AG09319 (cell line): ENCODE data around the gene SPINK4.

Source experiments
- DNase-seq: peaks from one replicate; pipeline ENCODE4 v3.0.0-alpha.2; 2010; ENCODE audit warnings: low read depth; ENCODE audit errors: extremely low read depth
- CTCF ChIP-seq: IDR thresholded peaks from 2 replicates; pipeline ENCODE4 v1.5.1; 2011; ENCODE audit warnings: low read depth, mild to moderate bottlenecking, inconsistent platforms, low read length, moderate library complexity

Gene SPINK4

GRCh38 chr9:33250458-33250995 lies 10.6 kb downstream of the SPINK4 start:
- DNase-seq = no peak
- no peak for TF ChIP-seq CTCF

GRCh38 chr9:33254211-33254610 lies 14.2 kb downstream of the SPINK4 start:
- TF ChIP-seq CTCF = no peak
- no peak for DNase-seq

- DNase-seq = no peak
- no peak for TF ChIP-seq CTCF
Observed at GRCh38 chr9:33255014-33255413, 15.0 kb downstream of the SPINK4 start.

- TF ChIP-seq CTCF = no peak
- DNase-seq = no peak
Observed at GRCh38 chr9:33255471-33255870, 15.5 kb downstream of the SPINK4 start.

GRCh38 chr9:33256236-33256635 lies 16.3 kb downstream of the SPINK4 start:
- TF ChIP-seq CTCF = no peak
- no peak for DNase-seq

- DNase-seq = no peak
- no peak for TF ChIP-seq CTCF
Observed at GRCh38 chr9:33257276-33257675, 17.3 kb downstream of the SPINK4 start.

- DNase-seq = no peak
- no peak for TF ChIP-seq CTCF
Observed at GRCh38 chr9:33260372-33260771, 20.4 kb downstream of the SPINK4 start.
